HS-27A (cell line): ENCODE data around the gene HMCN2.

Experiments used
- DNase-seq: peaks from one replicate; pipeline ENCODE4 v3.0.0-alpha.2; 2012; ENCODE audit warnings: low read depth, missing footprints

The HMCN2 gene

GRCh38 chr9:130292106-130292505, 26.5 kb downstream of the HMCN2 start:
- no peak for DNase-seq

DNA sequence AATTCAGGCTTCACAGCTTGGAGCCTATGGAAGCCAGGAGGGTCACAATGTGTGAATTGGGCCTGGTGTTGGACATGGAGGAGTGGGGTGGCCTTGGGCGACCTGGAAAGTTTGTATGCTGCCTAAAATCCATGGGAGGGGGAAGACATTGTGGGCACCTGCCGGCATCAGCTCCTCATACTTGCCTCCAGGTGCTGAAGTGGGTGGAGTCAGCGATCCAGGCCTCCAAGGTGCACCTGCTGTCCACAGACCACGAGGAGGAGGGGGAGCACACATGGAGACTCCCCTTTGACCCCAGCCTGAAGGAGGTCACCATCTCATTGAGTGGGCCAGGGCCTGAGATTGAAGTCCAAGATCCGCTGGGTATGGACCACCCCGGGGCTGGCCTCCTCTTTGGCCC, 29.1 kb downstream of the HMCN2 start:
- DNase-seq, result no peak

DNA sequence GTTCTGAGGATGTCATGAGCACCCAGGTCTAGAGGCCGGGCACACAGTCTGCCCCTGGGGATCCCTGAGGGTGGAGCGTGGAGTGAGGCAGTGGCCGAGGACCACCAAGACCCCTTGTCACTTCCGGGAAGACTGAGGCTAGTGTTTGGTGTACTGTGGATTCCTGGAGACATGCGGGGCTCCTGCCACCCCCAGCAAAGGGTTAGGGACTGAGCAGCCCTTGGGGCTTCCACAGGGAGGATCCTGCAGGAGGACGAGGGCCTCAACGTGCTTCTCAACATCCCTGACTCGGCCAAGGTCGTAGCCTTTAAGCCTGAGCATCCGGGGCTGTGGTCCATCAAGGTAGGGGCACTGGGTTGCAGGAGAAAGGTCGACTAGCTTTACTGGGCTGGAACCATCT, 29.9 kb downstream of the HMCN2 start:
- no peak for DNase-seq

- DNase-seq, result no peak
Measured at GRCh38 chr9:130295945-130296782, 30.6 kb downstream of the HMCN2 start.

GRCh38 chr9:130296783-130297055, 31.2 kb downstream of the HMCN2 start:
- no peak for DNase-seq

GRCh38 chr9:130297371-130297770, 31.8 kb downstream of the HMCN2 start:
- DNase-seq, result no peak

DNA sequence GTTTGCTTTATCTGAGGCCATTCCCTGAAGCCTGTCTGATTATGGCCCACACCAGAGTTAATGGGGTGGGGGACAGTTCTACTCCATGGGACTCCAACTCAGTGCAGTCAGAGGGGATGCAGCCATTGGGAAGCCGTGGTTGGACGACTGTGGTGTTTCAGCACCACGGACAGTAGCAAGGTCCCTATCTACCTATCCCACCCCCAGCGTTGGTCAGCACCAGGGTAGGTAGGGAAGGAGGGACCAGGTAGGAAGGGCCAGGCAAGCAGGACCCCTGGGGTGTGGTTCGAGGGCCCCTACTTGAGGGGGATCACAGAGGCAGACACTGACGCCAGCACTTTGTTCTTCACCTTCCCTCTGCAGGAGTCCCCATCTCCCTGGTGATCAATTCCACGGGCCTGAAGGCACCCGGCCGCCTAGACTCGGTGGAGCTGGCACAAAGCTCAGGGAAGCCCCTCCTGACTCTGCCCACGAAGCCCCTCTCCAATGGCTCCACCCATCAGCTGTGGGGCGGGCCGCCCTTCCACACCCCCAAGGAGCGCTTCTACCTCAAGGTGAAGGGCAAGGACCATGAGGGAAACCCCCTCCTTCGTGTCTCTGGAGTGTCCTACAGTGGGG, 33.2 kb downstream of the HMCN2 start:
- DNase-seq, result no peak

- DNase-seq, result no peak
Measured at GRCh38 chr9:130299785-130300615, 34.4 kb downstream of the HMCN2 start.

GRCh38 chr9:130300739-130301138, 35.2 kb downstream of the HMCN2 start:
- no peak for DNase-seq

GRCh38 chr9:130301483-130302286, 36.1 kb downstream of the HMCN2 start:
- DNase-seq, result no peak

DNA sequence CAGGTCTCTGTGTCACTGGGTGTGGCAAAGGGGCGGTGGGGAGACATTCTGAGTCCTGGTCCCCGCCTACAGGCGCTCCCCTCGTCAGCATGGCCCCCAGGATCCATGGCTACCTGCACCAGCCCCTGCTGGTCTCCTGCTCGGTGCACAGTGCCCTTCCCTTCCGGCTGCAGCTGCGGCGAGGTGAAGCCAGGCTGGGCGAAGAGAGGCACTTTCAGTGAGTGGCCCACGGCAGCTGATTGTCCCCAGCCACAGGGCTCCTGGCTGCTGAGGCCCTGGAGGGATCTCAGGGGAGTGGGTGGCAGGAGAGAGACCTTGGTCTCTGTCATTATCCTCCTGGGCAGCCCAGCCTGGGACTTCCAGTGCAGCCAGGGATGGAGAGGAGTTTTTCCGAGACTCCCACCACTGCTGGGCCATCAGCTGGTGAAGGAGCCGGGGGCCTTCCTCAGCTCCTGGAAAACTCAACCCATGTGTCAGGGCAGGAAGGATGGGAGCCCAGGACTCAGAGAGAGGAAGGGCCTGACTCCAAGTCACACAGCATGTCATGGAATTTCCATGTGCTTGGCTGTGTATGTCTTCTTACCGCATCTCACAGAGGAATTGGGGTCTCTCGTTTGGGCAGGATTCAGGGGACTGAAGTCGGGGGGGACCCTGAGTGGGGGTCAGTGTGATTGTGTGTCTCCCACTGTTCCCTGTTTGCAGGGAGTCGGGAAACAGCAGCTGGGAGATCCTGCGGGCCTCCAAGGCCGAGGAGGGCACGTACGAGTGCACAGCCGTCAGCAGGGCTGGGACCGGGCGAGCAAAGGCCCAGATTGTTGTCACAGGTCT, 37.4 kb downstream of the HMCN2 start:
- DNase-seq, result no peak

DNA sequence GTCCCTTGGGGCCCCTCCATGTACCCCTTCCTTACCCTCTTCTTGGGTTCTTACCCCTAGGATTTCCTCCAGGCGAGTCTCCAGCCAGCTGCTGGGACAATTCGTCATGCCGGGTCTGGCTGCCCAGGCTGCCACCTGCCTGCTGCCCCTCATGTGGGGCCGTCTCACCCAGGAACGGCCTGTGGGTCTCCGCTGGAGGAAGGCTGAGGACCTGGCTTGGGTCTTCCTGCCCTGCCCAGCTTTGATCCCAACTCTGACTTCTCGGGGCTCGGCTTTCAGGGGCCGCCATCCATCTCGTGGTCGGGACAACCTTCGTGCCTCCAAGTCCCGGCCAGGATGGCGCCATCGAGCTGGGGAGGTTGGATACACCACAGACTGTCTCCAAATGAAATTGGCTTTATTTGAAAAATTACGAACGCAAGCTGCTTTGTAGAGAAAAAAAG, 38.1 kb downstream of the HMCN2 start:
- no peak for DNase-seq

DNA sequence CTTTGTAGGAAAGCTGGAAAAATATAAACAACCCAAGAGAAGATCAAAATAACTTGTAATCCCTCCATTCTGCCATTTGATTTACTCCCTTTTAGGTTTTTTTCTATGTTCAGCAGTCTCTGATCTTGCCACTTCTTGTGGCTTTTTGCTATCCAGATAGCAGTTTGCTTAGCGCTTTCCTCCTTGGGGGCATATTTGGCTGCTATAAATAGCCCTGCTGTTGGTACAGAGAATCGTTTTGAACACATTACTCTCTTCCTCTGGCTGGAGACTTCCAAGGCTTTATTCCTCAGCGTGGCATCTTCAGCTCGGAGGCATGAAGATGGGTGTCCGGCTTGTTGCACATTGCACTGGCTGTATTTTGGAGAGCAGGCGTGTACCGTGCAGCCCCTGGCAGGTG, 38.6 kb downstream of the HMCN2 start:
- DNase-seq, result no peak

DNA sequence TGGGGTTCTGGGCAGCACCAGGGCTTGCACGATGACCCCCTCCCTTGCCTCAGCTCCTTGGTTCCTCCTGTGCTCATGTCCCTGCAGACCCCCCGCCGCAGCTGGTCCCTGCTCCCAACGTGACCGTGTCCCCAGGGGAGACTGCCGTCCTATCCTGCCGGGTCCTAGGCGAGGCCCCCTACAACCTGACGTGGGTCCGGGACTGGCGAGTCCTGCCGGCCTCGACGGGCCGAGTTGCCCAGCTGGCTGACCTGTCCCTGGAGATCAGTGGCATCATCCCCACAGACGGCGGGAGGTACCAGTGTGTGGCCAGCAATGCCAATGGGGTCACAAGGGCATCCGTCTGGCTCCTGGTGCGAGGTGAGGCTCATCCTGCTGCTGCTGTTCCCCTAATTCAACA, 39.1 kb downstream of the HMCN2 start:
- DNase-seq, result no peak

GRCh38 chr9:130305381-130305780, 39.8 kb downstream of the HMCN2 start:
- DNase-seq, result no peak

GRCh38 chr9:130306823-130307666, 41.5 kb downstream of the HMCN2 start:
- DNase-seq, result no peak

- no peak for DNase-seq
Measured at GRCh38 chr9:130307667-130307943, 42.0 kb downstream of the HMCN2 start.

DNA sequence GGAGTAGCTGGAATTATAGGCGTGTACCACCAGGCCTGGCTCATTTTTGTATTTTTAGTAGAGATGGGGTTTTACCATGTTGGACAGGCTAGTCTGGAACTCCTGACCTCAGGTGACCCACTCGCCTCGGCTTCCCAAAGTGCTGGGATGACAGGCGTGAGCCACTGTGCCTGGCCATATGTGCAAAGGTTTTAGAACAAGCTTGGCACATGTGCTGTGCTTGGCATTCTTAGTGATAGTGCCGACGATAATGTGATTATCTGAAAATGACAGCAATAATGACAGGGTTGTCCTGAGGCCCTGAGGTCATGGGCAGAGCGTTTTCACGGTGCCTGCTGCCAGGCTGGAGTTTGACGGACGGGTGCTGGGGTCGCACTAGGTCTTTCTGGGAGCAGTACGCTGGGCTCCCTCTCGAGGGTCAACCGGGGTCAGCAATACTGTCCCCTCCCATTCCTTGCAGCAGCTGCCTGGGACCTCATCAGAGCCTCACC, 42.6 kb downstream of the HMCN2 start:
- no peak for DNase-seq

DNA sequence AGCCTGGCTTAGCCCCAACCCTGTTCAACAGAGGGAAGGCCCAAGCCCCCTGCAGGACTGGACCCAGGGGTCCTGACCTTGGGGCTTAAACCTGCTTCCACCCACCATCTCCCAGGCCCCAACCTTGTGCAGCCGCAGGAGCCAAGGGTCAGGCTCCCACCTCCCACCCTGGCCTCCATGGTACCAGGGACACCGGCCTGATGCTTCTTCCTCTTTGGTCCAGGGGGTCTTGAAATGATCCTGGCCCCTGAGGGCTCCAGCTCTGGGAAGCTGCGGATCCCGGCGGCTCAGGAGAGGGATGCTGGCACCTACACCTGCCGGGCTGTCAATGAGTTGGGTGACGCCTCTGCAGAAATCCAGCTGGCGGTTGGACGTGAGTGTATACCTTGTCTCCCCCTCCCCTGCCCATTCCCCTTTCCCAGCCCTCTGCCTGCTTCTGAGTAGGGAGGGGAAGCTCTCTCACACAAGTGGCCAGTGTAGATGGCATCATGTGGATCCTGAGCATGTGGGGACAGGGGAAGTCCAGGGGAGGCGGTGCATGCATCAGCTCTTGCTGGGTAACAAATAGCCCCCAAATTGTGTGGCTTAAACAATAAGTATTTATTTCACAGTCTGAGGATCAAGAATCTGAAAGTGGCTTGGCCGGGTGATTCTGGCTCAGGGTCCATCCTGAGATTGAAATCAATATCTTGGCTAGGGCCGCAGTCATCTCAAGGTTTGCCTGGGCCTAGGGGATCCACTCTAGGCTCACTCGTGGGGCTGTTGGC, 44.3 kb downstream of the HMCN2 start:
- DNase-seq, result no peak

DNA sequence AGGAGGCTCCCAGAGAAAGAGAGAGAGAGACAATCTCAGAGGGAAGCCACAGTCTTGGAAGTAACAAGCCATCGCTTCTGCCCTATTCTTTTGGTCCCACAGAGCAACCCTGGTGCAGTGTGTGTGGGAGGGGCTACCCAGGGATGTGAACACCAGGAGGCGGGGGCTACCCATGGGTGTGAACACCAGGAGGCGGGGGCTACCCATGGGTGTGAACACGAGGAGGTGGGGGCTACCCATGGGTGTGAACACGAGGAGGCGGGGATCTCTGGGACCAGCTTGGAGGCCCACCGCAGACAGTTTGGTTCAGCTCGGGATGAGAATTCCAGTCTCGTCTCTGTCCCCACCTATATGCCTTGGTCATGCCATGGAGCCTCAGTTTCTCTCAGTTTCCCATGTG, 44.9 kb downstream of the HMCN2 start:
- DNase-seq, result no peak
